Stimulated activated CD4-positive, alpha-beta T cell treated with anti-CD3 and anti-CD28 coated beads, TNF-alpha, amount 100 ng/mL, for 4 hours (primary cell): ENCODE measurements around the gene PSME2.

ENCODE experiments used
- DNase-seq, 3 experiments: peaks; one replicate each; pipeline ENCODE4 v3.0.0-alpha.2; 2020; ENCODE audit warnings: low read depth in 3 of 3

PSME2 gene

GRCh38 chr14:24155100-24155499, 8.7 kb upstream of the PSME2 start:
- no peak for DNase-seq

DNA sequence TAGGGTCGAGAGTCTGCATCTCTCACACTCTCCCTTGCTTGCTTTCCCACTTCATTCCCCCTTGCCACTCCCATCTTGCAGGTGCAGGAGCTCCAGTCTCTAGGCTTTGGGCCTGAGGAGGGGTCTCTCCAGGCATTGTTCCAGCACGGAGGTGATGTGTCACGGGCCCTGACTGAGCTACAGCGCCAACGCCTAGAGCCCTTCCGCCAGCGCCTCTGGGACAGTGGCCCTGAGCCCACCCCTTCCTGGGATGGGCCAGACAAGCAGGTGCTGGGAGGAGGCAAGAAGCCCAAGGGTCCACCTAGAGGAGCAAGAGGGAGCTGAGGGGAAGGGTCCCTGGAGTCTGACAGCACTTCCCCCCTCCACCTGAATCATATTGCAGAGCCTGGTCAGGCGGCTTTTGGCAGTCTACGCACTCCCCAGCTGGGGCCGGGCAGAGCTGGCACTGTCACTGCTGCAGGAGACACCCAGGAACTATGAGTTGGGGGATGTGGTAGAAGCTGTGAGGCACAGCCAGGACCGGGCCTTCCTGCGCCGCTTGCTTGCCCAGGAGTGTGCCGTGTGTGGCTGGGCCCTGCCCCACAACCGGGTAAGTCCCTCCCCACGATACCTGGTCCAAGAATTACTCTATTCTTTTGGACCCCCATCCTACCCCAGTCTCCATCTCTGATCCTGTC, 5.1 kb upstream of the PSME2 start:
- no peak for DNase-seq

- DNase-seq = no peak
These were observed 4.6 kb upstream of the PSME2 start for GRCh38 chr14:24150993-24151392.

- no peak for DNase-seq
These were observed 4.2 kb upstream of the PSME2 start for GRCh38 chr14:24150567-24150966.

DNA sequence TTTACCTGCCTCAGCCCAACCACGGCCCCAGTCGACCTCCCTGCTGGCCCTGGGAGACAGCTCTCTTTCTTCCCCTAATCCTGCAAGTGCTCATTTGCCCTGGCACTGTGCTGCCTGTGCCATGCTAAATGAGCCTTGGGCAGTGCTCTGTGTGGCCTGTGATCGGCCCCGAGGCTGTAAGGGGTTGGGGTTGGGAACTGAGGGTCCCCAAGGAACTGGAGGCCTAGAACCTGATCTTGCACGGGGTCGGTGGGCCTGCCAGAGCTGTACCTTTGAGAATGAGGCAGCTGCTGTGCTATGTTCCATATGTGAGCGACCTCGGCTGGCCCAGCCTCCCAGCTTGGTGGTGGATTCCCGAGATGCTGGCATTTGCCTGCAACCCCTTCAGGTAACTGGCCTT, 3.7 kb upstream of the PSME2 start:
- no peak for DNase-seq

DNA sequence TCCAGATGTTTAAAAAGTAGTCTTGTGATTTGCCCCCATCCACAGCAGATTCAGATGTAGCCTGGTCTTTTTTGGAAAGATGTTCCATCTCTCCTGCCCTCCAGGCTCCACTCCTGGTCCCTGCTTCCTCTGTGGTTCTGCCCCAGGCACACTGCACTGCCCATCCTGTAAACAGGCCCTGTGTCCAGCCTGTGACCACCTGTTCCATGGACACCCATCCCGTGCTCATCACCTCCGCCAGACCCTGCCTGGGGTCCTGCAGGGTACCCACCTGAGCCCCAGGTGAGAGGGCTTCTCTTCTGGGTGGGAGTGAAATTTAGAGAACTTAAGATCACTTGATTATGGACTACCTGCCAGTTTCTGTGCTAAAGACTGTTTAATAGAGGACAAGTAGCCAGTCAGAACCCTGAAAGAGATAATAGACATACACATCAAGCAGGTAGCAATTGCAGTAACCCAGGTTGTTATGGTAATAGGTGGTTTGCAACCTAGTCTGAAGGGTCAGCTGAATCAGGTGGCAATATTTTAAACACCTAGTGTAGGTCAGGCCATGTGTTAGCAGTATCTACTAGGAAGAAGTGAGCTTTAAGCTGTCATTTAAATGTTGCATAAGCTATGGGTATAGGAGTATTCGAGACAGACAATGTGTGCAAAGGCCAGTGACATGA, 3.0 kb upstream of the PSME2 start:
- DNase-seq = no peak

DNA sequence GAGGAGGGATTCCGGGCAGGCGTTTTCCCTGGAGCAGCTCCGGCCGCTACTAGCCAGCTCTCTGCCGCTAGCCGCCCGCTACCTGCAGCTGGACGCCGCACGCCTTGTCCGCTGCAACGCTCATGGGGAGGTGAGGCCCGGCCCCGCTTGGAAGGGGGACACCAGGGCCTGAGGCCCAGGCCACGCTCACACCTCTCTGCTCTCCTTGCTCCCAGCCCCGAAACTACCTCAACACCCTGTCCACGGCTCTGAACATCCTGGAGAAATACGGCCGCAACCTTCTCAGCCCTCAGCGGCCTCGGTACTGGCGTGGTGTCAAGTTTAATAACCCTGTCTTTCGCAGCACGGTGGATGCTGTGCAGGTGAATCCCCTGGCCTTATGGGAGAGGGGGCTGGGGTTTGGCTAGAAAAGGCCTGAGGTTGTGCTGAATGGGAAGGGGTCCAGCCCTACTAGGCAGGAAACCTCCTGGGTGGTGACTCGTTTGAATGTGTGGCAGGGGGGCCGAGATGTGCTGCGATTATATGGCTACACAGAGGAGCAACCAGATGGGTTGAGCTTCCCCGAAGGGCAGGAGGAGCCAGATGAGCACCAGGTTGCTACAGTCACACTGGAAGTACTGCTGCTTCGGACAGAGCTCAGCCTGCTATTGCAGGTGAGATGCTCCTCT, 1.5 kb upstream of the PSME2 start:
- DNase-seq = no peak

DNA sequence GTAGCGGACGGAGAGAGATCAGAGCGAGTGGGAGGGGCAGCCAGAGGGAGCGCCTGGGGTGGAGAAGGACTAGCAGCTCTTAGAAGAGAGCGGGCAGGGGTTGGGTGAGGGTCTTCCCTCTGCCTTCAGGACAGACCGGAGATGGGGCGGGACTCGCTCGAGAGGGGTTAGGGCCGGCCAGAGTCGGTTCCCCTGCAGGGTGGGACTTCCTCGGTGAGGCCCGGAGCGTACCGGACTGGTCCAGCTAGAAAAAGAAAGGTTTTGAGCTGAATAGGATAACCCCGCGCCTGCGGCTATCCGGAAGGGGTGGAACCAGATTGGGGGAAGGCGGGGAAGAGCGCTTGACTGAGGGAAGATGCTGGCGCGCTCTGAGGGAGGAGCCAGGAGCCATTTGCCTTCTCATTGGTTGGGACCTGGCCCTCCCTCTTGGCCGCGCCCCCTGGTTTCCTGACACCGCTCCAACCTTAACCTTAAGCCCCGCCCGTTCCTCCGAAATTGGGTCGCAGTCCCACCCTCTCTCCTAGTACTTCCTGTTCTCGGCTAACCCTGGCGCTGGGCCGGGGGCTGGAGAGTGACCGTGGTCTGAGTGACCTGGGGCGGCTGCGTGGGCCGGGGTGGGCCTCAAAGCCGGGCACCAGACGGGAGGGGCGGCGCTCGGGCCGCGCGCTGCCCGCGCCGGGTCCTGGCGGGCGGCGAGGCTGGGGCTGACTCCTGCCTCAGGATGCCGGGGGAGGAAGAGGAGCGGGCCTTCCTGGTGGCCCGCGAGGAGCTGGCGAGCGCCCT, 759 bp upstream of the PSME2 start, which contains the start of gene RNF31:
Gene RNF31, plus strand, starts transcription at position 521 of the 783 bp plus-strand sequence. Its CDS starts 201 bp downstream, at position 722.
- DNase-seq = peak; percentile 93 to 97 (median 95)

DNA sequence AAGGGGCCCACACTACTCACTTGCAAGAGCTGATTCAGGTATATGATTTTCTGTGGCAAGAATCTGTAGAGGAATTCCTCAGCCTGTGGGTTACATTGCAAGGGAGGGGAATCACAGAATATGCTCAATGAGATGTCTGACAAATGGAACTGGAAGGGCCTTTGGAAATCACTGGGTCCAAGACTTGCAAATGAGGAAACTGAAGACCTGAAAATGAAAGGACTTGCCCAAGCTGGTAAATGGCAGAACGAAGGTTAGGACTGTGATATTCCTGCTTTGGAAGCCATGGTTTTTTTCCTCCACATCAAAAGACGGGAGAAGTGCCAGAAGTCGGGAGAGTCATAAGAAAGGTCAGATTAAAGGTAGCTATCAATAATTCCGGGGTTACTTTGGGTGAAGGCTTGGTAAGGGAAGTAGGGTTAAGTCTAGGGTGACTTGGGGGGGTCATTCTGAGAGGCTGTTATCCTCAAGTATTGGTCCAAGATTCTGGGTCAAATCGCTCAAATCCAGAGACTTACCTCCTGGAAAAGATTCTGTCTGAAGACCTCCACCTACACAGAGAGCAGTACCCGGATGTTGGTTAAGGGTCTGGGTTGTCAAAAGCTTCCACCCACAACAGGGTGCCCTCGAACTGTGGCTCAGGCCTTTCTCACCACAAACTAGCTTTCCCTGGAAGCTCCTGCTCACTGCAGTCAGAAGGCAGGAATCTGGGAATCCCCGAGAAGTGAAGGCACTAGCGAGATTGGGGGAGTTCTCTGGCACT, 539 bp downstream of the PSME2 start:
- DNase-seq = no peak

DNA sequence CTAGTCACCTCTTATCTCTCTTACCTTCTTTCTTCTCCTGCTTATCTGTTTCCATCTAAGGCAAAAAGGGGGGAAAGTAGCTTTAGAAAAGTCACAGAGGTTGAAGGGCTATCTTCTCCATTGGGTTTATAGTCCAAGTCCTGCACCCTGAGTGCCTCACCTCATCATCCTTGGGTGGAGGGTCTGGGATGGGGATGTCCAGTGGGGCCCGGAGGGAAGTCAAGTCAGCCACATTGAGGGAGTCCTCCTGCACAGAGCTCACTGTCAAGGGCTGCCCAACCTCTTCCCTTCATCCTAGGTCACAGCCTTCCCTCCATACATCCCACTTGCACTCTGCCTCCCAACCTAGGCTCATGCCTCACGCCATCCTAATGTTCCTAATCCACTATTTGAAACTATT, 1.2 kb downstream of the PSME2 start:
- no peak for DNase-seq

DNA sequence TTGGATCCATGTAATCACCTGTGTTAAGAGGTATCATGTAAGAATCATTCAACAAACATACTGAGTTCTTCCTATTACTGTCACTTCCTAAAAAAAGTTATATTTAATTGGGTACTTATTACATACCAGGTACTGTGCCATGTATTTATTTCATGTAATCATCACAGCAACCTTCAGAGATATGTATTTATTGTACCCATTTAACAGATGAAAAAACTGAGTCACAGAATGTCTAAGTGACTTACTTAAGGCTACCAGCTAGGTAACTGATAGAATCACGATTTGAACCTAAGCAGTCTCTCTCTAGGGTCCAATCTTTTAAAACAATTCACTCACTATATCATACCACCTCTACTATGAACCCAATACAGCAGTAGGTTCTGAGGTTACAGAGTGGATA, 2.0 kb downstream of the PSME2 start:
- no peak for DNase-seq

DNA sequence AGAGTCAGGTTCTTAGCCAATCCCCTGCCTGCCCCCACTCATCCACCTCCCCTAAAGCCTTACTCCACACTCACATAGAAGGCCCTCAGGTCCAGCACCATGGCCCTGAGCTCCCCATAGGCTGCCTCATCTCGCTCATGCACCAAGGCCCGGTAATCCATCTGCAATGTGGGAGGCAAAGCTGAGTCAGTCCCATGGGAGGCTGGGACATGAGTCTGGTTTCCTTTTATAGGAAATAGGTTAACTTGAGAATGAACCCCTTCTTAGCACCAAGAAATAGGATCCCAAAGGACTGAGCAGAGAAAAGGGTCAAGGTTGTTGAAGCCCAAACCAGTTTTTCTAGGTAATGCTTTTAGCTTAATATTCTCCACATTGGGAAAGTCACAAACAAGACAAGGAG, 2.9 kb downstream of the PSME2 start:
- DNase-seq = no peak

DNA sequence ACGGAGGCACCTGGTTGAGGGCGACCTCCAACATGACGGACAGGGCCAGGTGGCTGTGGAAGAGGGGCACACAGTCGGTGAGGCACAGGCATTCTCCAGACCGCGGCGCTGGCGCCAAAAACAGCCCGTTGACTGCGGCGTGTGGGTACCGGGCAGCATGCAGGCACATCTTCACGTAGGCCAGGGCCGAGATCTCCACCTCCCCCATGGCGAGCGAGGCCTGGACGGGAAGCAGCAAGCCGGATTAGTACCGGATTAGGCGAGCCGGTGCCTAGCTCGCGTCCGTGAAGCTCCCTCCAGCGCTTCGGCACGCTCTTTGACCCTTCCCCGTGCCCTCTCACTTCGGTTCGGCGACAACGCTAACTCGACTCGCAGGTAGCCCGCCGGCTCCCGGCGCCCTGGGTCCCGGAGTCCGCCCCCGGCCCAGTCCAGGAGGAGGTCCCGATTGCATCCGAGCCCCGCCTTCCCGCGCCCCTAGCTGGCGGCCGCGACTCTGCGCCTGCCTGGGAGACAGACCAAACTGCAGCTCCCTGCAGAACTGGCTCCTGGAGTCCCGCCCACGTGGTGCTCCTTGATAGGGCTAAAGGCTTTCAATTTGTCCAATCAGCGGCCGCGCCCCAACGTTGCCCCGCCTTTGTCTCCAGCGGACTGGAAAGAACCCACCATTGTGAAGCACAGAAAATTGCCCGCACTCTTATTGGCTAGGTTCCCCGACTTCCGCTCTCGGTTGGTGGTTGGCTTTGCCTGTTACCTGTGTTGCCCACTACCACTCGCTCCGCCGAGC, 5.1 kb downstream of the PSME2 start, which contains the start of gene EMC9:
Gene EMC9, minus strand, starts transcription at position 495 of the 784 bp plus-strand sequence. Its CDS starts 287 bp downstream, at position 208.
- DNase-seq = peak; percentile 98 to 99 (median 99)

DNA sequence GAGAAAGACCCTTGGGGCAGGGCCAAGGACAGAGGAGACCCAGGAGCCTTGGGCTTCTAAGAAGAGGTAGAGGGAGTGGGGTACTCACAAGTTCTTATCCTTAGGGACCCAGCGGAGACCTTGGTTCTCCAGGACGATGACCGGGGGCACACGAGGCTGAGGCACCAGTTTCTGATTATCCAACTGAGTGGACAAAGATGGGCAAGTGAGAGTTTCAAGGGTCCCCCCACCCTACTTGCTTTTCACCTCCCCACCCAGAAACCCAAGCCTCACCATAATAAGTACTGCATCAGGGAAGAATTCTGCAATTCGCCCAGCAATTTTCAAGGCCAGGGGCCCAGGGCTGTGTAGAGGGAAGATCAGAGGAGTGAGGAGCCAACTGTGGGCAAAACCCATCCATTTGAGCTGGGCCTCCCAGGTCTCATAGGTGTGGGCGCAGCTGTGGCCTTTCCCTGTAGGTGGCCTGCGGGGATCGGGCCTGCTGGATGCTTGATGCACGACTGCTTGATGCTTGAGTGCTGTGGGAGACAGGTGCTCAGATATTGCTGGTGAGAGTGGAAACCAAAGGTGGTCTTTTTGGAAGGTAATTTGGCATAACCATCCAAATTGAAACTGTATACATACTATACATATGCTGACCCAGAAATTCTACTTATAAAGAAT, 7.0 kb downstream of the PSME2 start:
- no peak for DNase-seq

DNA sequence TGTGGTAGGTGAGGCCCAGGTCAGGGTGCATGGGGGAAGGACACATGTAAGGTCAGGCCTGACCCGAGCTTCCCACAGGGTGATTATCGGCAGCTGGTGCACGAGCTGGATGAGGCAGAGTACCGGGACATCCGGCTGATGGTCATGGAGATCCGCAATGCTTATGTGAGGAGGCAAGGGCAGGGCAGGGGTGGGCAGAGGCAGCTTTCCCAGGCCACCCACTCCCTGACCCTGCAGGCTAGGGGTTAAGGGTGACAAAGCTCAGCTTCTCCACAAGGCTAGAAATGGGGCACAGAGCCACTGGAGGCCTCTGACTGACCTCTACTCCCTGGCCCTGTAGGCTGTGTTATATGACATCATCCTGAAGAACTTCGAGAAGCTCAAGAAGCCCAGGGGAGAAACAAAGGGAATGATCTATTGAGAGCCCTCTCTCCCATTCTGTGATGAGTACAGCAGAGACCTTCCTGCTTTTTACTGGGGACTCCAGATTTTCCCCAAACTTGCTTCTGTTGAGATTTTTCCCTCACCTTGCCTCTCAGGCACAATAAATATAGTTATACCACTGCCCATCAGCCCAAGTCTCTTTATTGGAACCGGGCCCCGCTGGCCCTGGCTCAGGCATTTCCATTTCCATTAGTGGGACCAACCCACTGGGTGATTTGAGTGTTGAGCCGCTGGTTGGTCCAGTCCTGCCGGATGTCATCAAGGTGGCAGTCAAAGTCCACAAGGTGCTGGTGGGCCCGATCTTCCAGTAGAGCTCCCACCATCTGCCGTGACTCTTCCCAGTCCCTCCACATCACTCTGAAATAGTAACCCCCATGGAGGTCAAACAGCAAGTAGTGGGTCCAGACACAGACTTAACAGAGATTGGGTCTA, 7.8 kb downstream of the PSME2 start:
- no peak for DNase-seq

- DNase-seq = no peak
These were observed 8.6 kb downstream of the PSME2 start for GRCh38 chr14:24137529-24138395.

- DNase-seq = no peak
These were observed 9.5 kb downstream of the PSME2 start for GRCh38 chr14:24136684-24137528.
